HCT116 (cell line): Measurements from ENCODE around the gene NPDC1. TPM values are rescaled to one million over a fixed set of nuclear protein-coding genes. Genes with fewer than 3 reads are reported as not detected.
A peak's percentile ranks its signal among the peaks of the same experiment; 100 is the strongest.

Experiments
- ATAC-seq: fragments of 200-7000 bp; cut with Tn5 transposase; 2 replicates; pipeline ENCODE4 v1.9.1; 2020; ENCODE audit warnings: mild to moderate bottlenecking, moderate library complexity
- BruUV-seq: library from RNA; stranded (reverse); fragments of 400-500 nt; replicated peaks from 2 replicates; lab custom pipeline; 2021; lab: Mats Ljungman, UMichigan
- CTCF ChIA-PET: fragments of 300-600 bp; sonication (Branson Sonifier 250); formaldehyde crosslinking; loops from one replicate; lab custom pipeline; 2021; ENCODE audit warnings: antibody characterized with exemption; lab: Charles Lee
- POLR2A ChIA-PET: fragments of 300-600, 350-600 bp; sonication (Branson Sonifier 250); formaldehyde crosslinking; loops from one replicate; lab custom pipeline; 2021; ENCODE audit warnings: antibody characterized with exemption; lab: Charles Lee
- RAD21 ChIA-PET, 2 experiments: fragments of 300-600 bp; sonication (Branson Sonifier 250); formaldehyde crosslinking; loops; one replicate each; lab custom pipeline; 2023; ENCODE audit warnings: low total read pairs in 2 of 2; ENCODE audit not compliant: uncharacterized antibody in 2 of 2, unreplicated experiment in 2 of 2, low non-redundant PET in 1 of 2; lab: Charles Lee
- DNase-seq: peaks from one replicate; pipeline ENCODE4 v3.0.0-alpha.2; 2010; ENCODE audit warnings: low read depth, low spot score
- H2AFZ ChIP-seq: fragments of 200-600 bp; shearing (Covaris generic), sonication (generic); 2 replicates; pipeline ENCODE4 v1.6.1; 2017; ENCODE audit warnings: low read depth, mixed run types, mixed read lengths, antibody characterized with exemption, low read length; ENCODE audit not compliant: poor library complexity, severe bottlenecking
- H3K27ac ChIP-seq: 2 replicates; pipeline ENCODE4 v1.5.1; 2012; ENCODE audit warnings: low read depth, low read length
- H3K27me3 ChIP-seq: fragments of 200-600 bp; sonication (generic); 2 replicates; pipeline ENCODE4 v1.6.1; 2016; ENCODE audit warnings: mixed run types, low read length, mixed read lengths; ENCODE audit not compliant: insufficient read depth
- H3K36me3 ChIP-seq, 2 experiments: fragments of 200-500 bp in 1 of 2; fragments of 200-600 bp in 1 of 2; sonication (Bioruptor generic) in 1 of 2; sonication (generic) in 1 of 2; 2 replicates each; pipeline versions ENCODE4 v1.5.1 to v1.6.1; 2014 to 2016; ENCODE audit warnings: low read length in 2 of 2, inconsistent platforms in 1 of 2, mixed read lengths in 1 of 2, mixed run types in 1 of 2; ENCODE audit not compliant: insufficient read depth in 2 of 2, control insufficient read depth in 1 of 2
- H3K4me1 ChIP-seq, 2 experiments: fragments of 200-600 bp in 1 of 2; sonication (generic) in 1 of 2; 2 replicates each; pipeline versions ENCODE4 v1.5.1 to v1.6.1; 2012 to 2017; ENCODE audit warnings: low read length in 2 of 2, inconsistent platforms in 1 of 2, mild to moderate bottlenecking in 1 of 2, mixed read lengths in 1 of 2, mixed run types in 1 of 2, moderate library complexity in 1 of 2; ENCODE audit not compliant: insufficient read depth in 2 of 2, control insufficient read depth in 1 of 2
- H3K4me2 ChIP-seq: fragments of 200-600 bp; sonication (generic); 2 replicates; pipeline ENCODE4 v1.6.1; 2017; ENCODE audit warnings: mixed run types, low read length, mixed read lengths
- H3K4me3 ChIP-seq, 2 experiments: fragments of 200-600 bp in 1 of 2; sonication (generic) in 1 of 2; replicated peaks in 1 of 2; 2 replicates each; pipeline ENCODE4 v1.5.1; 2011 to 2016; ENCODE audit warnings: low read length in 2 of 2, control low read depth in 1 of 2, low read depth in 1 of 2, mild to moderate bottlenecking in 1 of 2, mixed read lengths in 1 of 2, mixed run types in 1 of 2
- H3K79me2 ChIP-seq: fragments of 200-600 bp; sonication (generic); 2 replicates; pipeline ENCODE4 v1.6.1; 2017; ENCODE audit warnings: mild to moderate bottlenecking, mixed run types, low read length, moderate library complexity, mixed read lengths; ENCODE audit not compliant: insufficient read depth
- H3K9ac ChIP-seq: fragments of 200-600 bp; sonication (generic); 2 replicates; pipeline ENCODE4 v1.6.1; 2016; ENCODE audit warnings: low read length, mixed read lengths
- H3K9me2 ChIP-seq: fragments of 200-600 bp; sonication (generic), shearing (Covaris generic); 2 replicates; pipeline ENCODE4 v1.6.1; 2017; ENCODE audit warnings: mixed run types, mild to moderate bottlenecking, moderate library complexity; ENCODE audit not compliant: insufficient read depth
- H3K9me3 ChIP-seq, 2 experiments: fragments of 200-500 bp in 1 of 2; fragments of 200-600 bp in 1 of 2; sonication (Bioruptor generic) in 1 of 2; sonication (generic) in 1 of 2; 2 replicates each; pipeline ENCODE4 v1.6.1; 2014 to 2017; ENCODE audit warnings: low read length in 2 of 2, mixed read lengths in 2 of 2, inconsistent platforms in 1 of 2, low read depth in 1 of 2, mild to moderate bottlenecking in 1 of 2, mixed run types in 1 of 2, moderate library complexity in 1 of 2; ENCODE audit not compliant: control insufficient read depth in 1 of 2, insufficient read depth in 1 of 2
- H4K20me1 ChIP-seq: fragments of 200-600 bp; sonication (generic), shearing (Covaris generic); 2 replicates; pipeline ENCODE4 v1.6.1; 2017; ENCODE audit warnings: mixed run types, mild to moderate bottlenecking, moderate library complexity; ENCODE audit not compliant: insufficient read depth
- ATF3 ChIP-seq: IDR thresholded peaks from 2 replicates; pipeline ENCODE4 v1.6.1; 2012
- CBX3 ChIP-seq: IDR thresholded peaks from 2 replicates; pipeline ENCODE4 v1.6.1; 2012; ENCODE audit warnings: low read depth
- CEBPB ChIP-seq: IDR thresholded peaks from 2 replicates; pipeline ENCODE4 v1.6.1; 2012; ENCODE audit warnings: low read depth
- CTCF ChIP-seq, 3 experiments: fragments of 200-600 bp in 1 of 3; sonication (generic) in 1 of 3; IDR thresholded peaks in 2 of 3; conservative IDR thresholded peaks in 1 of 3; 2 replicates each; pipeline ENCODE4 v1.5.1; 2012 to 2017; ENCODE audit warnings: low read depth in 2 of 3, low read length in 2 of 3, antibody characterized with exemption in 1 of 3, borderline replicate concordance in 1 of 3, control low read depth in 1 of 3, mild to moderate bottlenecking in 1 of 3, mixed read lengths in 1 of 3, mixed run types in 1 of 3, moderate library complexity in 1 of 3; ENCODE audit not compliant: insufficient read depth in 1 of 3
- ELF1 ChIP-seq: IDR thresholded peaks from 2 replicates; pipeline ENCODE4 v1.6.1; 2012; ENCODE audit warnings: low read depth, borderline replicate concordance
- EZH2 ChIP-seq: fragments of 200-600 bp; sonication (generic); IDR thresholded peaks from 2 replicates; pipeline ENCODE4 v1.6.1; 2017; ENCODE audit warnings: antibody characterized with exemption, mixed run types
- EZH2phosphoT487 ChIP-seq: fragments of 200-600 bp; IDR thresholded peaks from 2 replicates; pipeline ENCODE4 v1.6.1; 2018; ENCODE audit warnings: antibody characterized with exemption, borderline replicate concordance
- MAX ChIP-seq: IDR thresholded peaks from 2 replicates; pipeline ENCODE4 v1.6.1; 2012
- POLR2AphosphoS5 ChIP-seq: IDR thresholded peaks from 2 replicates; pipeline ENCODE4 v1.6.1; 2011; ENCODE audit warnings: mild to moderate bottlenecking, low read depth, low read length, moderate library complexity
- RAD21 ChIP-seq: IDR thresholded peaks from 2 replicates; pipeline ENCODE4 v1.6.1; 2012; ENCODE audit warnings: low read depth, mild to moderate bottlenecking
- SIN3A ChIP-seq: IDR thresholded peaks from 2 replicates; pipeline ENCODE4 v1.6.1; 2012; ENCODE audit warnings: low read depth
- ZBTB33 ChIP-seq: IDR thresholded peaks from 2 replicates; pipeline ENCODE4 v1.6.1; 2011; ENCODE audit warnings: mild to moderate bottlenecking, low read length, moderate library complexity; ENCODE audit not compliant: insufficient replicate concordance; ENCODE audit errors: extremely low read depth
- ZFX ChIP-seq: fragments of 450-650 bp; IDR thresholded peaks from 2 replicates; pipeline ENCODE4 v1.6.1; 2017
- ZNF274 ChIP-seq: fragments of 200-500 bp; sonication (Bioruptor generic); IDR thresholded peaks from 2 replicates; pipeline ENCODE4 v1.6.1; 2014; ENCODE audit warnings: mild to moderate bottlenecking, low read depth, low read length, inconsistent platforms
- intact Hi-C: fragments of 100-400 bp; cut with micrococcal nuclease; formaldehyde crosslinking; loops from 2 replicates; pipeline ENCODE4 v1.10.0; 2022
- total RNA-seq: library from RNA; stranded (reverse); gene quantifications from one replicate; pipeline ENCODE4 v1.2.1, GENCODE V29; 2021; ENCODE audit not compliant: unreplicated experiment

Gene NPDC1
- total RNA-seq, 1 experiment from 2014 or later, result 98.8 TPM

GRCh38 chr9:137026384-137026783 is 19.6 kb downstream of the NPDC1 start:
- Histone ChIP-seq H3K4me3 (peak overlapping the region; percentile 63 to 87), H3K36me3 (no peaks in the 10 kb centered on the region), H3K27me3 (no peaks in the 10 kb centered on the region), H3K27ac (peak overlapping the region; percentile 85), H3K9ac (peak overlapping the region; percentile 93; the same call in 1 of the 2 replicates), H3K9me3 (no peaks in the 10 kb centered on the region), H3K4me1 (peaks cover 37 to 57% of the 10 kb centered on the region in 2 experiments), H3K9me2 (no peaks in the 10 kb centered on the region), H2AFZ (no peak overlapping the region), H3K79me2 (peaks cover 31% of the 10 kb centered on the region), H3K4me2 (peak overlapping the region; percentile 100), H4K20me1 (no peaks in the 10 kb centered on the region)
- ChIA-PET POLR2A (no interaction called here), RAD21 (no interaction called here), CTCF (interaction anchor here (0.7 to 1.7 kb wide), 2 partner anchors 20 to 268 kb away, joined by 3 to 5 read pairs; partner anchors contain the start of genes LCN8 and NPDC1)
- intact Hi-C loops, result loop anchor here (5.0 kb wide), 1 partner anchor 179 kb away; the partner anchor contains the start of gene PHPT1
- DNase-seq (no peak), ATAC-seq (no peak)
- TF ChIP-seq RAD21 (no peak), POLR2AphosphoS5 (no peak), SIN3A (no peak), EZH2phosphoT487 (no peak), EZH2 (no peak), ZNF274 (no peak), ZFX (no peak), ATF3 (no peak), CEBPB (no peak), CBX3 (no peak), MAX (no peak), CTCF (IDR thresholded peaks at IDR 0.05 in 2 of 3, conservative IDR thresholded peaks at IDR 0.05 in 1 of 3; ENCODE audit: borderline replicate concordance in 1 of 3, insufficient read depth in 1 of 3, low read depth in 2 of 3, low read length in 2 of 3) (no peak), ZBTB33 (no peak), ELF1 (no peak)
- no TSS peak for BruUV-seq
